HG02623 (cell line): ENCODE measurements around the gene CHTF8.
"Not testable (repeated sequence)": the region's sequence is repeated elsewhere in the genome, so short reads cannot be mapped to it uniquely, and the experiment has no call there.

ENCODE experiments used
- ATAC-seq: cut with Tn5 transposase; IDR thresholded peaks from one replicate; pipeline ENCODE4 v1.9.1; 2021; ENCODE audit warnings: moderate library complexity; ENCODE audit not compliant: unreplicated experiment

Gene CHTF8

GRCh38 chr16:69132424-69133252 lies at the start of gene CHTF8, which contains the start of gene UTP4:
TSS of gene CHTF8 (minus strand) at chr16:69132588. CDS start at chr16:69121458, 11,130 bp downstream.
TSS of gene UTP4 (plus strand) at chr16:69132649. CDS start at chr16:69133460, 811 bp downstream.
- ATAC-seq = peak; percentile 82

- no peak for ATAC-seq
Observed at GRCh38 chr16:69180011-69180338, 47.6 kb upstream of the CHTF8 start.

DNA sequence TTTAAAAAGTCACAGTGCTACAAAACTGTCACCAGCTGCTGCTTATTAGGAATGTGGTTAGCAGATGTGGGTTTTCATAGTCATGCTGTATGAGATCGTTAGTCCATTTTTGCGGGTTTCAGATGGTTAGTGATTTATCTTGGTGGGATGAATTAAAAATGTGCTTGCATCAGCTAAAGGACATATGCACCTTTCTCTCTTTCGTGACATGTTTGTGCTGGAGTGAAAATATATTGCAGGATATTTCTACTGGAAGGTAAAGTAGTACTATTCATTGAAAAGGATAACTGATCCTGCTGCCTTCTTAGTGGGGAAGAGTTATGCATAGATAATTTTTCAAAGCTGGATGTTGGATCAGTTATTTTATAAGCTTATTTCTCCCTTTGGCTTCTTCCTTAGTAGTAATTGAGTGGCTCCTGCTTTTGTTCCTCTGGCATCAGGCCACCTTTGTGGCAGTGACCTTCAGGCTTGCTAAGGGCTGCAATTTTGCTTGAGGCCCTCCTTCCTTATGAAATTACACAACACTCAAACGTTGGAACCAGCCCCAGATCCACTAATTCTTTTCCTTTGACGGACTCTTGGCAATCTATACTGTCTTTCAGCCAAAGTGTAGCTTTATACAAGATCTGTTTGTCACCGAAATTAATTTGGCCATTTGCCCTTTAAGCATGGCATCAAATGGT lies 47.1 kb upstream of the CHTF8 start:
- no peak for ATAC-seq

- ATAC-seq = no peak
Observed at GRCh38 chr16:69176033-69176800, 43.8 kb upstream of the CHTF8 start.

DNA sequence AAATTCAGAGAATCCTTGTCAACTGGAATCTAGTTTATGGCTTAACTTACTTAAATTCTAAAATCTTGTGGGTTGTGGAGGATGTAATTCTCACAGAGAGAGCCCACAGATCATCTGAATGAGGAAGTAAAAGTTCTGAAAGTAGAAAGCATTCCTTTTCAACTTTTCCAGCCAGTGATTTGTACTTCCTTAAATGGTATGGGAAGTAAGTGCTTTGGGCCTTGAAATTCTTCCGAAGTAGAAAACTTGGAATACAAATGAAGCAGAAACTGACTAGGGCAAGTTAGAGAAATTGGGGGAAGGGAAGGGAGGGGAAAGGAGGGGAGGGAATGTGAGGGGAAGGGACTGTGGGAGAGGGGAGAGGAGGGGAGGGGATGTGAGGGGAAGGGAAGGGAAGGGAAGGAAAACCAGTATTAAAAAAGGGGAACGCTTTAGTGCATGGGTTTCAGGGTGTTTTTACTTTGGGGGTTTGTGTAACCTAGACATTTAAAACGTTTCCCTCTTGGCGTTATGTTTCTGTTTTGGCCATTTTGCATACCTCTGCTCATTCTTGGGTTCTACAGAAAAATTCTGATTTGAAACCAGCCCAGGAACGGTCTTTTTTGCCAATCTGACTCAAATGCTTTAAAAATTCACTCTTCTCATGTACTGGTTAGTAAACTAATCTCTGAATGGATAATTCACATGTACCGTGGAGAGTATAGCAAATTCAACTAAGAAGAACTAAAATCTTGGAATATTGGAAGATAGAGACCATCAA lies 39.1 kb upstream of the CHTF8 start:
- ATAC-seq = no peak

DNA sequence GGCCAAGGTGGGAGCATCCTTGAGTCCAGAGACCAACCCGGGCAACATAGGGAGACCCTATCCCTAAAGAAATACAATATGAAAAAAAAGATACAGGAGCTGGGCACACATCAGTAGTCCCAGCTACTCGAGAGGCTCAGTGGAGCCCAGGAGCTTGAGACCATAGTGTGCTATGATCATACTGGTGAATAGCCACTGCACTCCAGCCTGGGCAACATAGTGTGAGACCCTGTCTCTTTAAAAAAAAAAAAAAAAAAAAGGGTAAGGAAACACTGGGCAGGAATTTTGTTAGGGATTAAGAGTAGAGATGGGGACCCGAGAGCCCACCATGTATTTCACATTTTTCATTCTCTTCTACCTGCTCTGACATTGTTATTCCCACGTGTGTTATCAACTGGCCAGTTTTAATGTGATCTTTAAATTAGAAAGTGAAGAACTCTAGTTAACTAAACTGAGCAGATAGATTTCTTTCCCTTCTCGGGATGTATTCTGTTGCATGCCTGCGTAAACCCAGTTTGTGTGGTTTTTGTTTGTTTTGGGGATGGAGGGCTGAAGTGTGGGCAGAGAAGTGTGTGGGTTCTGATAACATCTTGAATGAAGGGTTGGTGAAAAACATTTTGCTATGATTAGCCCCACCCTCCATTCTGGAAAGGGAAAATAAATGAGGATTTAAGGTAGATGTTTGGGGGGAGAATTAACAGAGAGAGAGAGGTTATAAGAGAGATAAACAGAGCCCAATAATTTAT lies 37.4 kb upstream of the CHTF8 start:
- ATAC-seq = no peak

GRCh38 chr16:69169051-69169450 lies 36.7 kb upstream of the CHTF8 start:
- no peak for ATAC-seq

GRCh38 chr16:69166946-69167930 lies 34.9 kb upstream of the CHTF8 start:
- no peak for ATAC-seq

DNA sequence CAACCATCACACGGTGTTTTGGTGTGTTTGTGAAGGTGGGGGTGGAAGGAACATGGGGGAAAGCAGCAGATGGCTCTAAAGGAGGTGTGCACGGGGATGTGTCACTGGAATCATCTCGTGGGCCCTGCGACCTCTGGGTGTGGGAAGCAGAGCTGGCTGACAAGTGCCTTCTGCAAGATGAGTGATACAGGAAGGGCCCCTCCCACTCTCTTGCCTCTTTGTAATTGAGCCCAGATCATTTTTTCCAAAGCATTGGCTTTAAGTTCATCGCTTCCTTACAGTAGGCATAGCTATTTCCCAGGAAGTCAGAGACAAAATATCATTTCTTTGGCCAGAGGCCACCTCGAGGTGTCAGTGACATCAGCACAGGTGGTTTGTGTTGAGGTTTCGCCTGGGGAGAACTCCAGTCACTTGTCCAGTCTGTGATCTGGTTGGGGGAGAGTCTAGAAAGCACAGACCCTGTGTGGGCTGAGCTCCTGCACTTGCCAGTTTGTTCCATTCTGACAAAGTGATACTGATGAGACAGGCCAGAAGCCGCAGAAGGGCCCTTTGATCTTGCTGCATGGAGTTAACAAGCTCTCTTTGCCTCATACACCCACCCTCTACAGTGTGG lies 33.9 kb upstream of the CHTF8 start:
- no peak for ATAC-seq

DNA sequence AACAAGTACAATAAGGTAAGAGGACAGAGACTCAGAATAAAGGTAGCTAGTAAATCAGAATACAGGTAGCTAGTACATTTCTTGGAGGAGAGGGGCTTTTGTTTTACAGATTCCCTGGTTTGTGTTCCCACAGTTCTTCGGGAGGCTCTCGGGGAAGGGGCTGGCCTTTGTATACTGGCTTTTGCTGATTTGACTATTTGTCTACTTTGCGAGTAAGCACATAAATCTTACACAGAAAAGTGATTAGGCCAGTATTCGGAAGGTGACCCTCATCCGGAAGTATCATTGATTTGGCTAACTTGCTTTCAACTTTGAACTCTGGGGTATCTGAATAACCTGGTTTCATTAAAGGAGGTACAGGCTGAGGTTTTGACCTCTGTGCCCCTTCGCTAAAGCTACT lies 33.2 kb upstream of the CHTF8 start:
- ATAC-seq = no peak

GRCh38 chr16:69160192-69160591 lies 27.8 kb upstream of the CHTF8 start:
- ATAC-seq = no peak

DNA sequence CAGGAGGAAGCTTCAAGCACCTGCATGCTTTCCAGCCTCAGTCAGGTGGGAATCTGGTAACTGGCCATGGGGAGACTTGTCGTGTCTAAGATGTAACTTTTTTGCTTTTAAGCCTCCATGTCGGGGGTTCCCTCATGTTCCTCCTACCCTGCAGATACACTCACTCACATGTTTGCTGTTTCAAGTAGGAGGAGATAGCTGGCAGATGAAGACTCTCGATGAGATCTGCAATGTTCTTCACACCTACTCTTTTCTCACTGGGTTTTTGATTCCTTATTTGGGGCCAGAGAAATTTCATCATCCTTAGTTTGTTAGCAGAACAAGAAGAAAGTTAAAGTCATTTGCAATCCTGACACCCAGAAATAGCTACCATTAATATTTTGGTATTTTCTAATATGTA lies 24.8 kb upstream of the CHTF8 start:
- no peak for ATAC-seq

GRCh38 chr16:69150146-69150865 lies 17.9 kb upstream of the CHTF8 start:
- ATAC-seq = no peak

- not testable (repeated sequence) for ATAC-seq
Observed at GRCh38 chr16:69149621-69150020, 17.2 kb upstream of the CHTF8 start.

DNA sequence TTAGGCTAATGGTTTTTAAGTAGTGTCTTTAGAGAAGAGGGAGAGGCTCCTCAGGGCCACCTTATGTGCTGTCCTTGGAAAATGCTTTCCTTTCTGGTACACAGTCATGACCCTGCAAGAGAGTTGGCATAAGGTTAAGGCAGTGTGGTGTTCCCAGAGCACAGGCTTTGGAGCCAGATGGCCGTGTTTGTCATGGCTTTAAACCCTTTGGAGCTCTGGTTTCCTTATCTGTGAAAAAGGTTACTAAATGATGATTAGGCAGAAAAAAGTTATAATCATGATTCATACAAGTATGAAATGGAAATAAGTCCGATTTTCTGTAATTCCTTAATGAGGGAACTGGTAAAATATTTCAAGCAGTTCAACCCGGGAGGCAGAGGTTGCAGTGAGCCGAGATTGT lies 13.3 kb upstream of the CHTF8 start:
- no peak for ATAC-seq

- ATAC-seq = no peak
Observed at GRCh38 chr16:69143116-69143515, 10.7 kb upstream of the CHTF8 start.

GRCh38 chr16:69141936-69142335 lies 9.5 kb upstream of the CHTF8 start:
- no peak for ATAC-seq

- ATAC-seq = no peak
Observed at GRCh38 chr16:69141014-69141413, 8.6 kb upstream of the CHTF8 start.
